ENCODE results near the gene IDNK. TPM values are rescaled to one million over a fixed set of nuclear protein-coding genes. Genes with fewer than 3 reads are reported as not detected.

The IDNK gene
- total and polyA plus RNA-seq, 2 experiments from 2014 or later, result 1.6 to 5.9 TPM

- no peak overlapping the region for H3K4me2 ChIP-seq (ENCODE audit: unreplicated experiment)
- no peaks in the 10 kb centered on the region for H3K9me3 ChIP-seq (ENCODE audit: low read depth)
- 0 out of 2 replicates have a peak, but pooled peaks cover 4% of the 10 kb centered on the region for H3K4me1 ChIP-seq (ENCODE audit: insufficient read depth)
- H3K36me3 ChIP-seq (ENCODE audit: low read depth), result no peaks in the 10 kb centered on the region
- no peak overlapping the region for H3K4me3 ChIP-seq
- peak; percentile 70 for DNase-seq
- no peaks in the 10 kb centered on the region for H3K27me3 ChIP-seq (replicated peaks; ENCODE audit: insufficient read depth)
- 0 out of 2 replicates have a peak overlapping the region, but pooled peaks have one; percentile 22 for H2AFZ ChIP-seq
- 0 out of 2 replicates have a peak, but pooled peaks cover 4% of the 10 kb centered on the region for H3F3A ChIP-seq (ENCODE audit: insufficient read depth)
- H3K9me2 ChIP-seq (ENCODE audit: insufficient read depth), result no peaks in the 10 kb centered on the region
- no peaks in the 10 kb centered on the region for H3K79me2 ChIP-seq (ENCODE audit: insufficient read depth)
- WGBS, 2 experiments (ENCODE audit: low coverage in 1 of 2, low lambda C conversion rate in 2 of 2, missing lambda C conversion rate in 2 of 2), result 23 to 30% methylated on average over 7 of the region's 7 CpGs
- in situ Hi-C loops (cut with MboI), result no loop called here
- no peak overlapping the region for H3K9ac ChIP-seq
- H4K20me1 ChIP-seq (ENCODE audit: insufficient read depth), result no peaks in the 10 kb centered on the region
- TF ChIP-seq EZH2 (IDR thresholded peaks at IDR 0.05; ENCODE audit: insufficient read depth, poor library complexity, severe bottlenecking), result no peak
- TF ChIP-seq EZH2phosphoT487 (IDR thresholded peaks at IDR 0.05; ENCODE audit: insufficient read depth, low read depth), result no peak
- H3K27ac ChIP-seq, result no peak overlapping the region
Measured at GRCh38 chr9:83620841-83621636, 1.9 kb upstream of the IDNK start.

- Histone ChIP-seq H3K36me3 (ENCODE audit: low read depth) (no peaks in the 10 kb centered on the region), H3K79me2 (ENCODE audit: insufficient read depth) (no peaks in the 10 kb centered on the region), H3K9me2 (ENCODE audit: insufficient read depth) (no peaks in the 10 kb centered on the region), H3K9ac (peak overlapping the region; percentile 85), H4K20me1 (ENCODE audit: insufficient read depth) (no peaks in the 10 kb centered on the region), H3K27me3 (replicated peaks; ENCODE audit: insufficient read depth) (no peaks in the 10 kb centered on the region), H3K27ac (peak overlapping the region; percentile 40), H3F3A (ENCODE audit: insufficient read depth) (0 out of 2 replicates have a peak, but pooled peaks cover 4% of the 10 kb centered on the region), H3K4me2 (ENCODE audit: unreplicated experiment) (peak overlapping the region; percentile 88), H3K4me3 (peak overlapping the region; percentile 83), H3K9me3 (ENCODE audit: low read depth) (no peaks in the 10 kb centered on the region), H3K4me1 (ENCODE audit: insufficient read depth) (0 out of 2 replicates have a peak, but pooled peaks cover 4% of the 10 kb centered on the region), H2AFZ (peak overlapping the region; percentile 96)
- peak; percentile 24 for DNase-seq
- in situ Hi-C loops (cut with MboI), result no loop called here
- WGBS, 2 experiments (ENCODE audit: low coverage in 1 of 2, low lambda C conversion rate in 2 of 2, missing lambda C conversion rate in 2 of 2), result 1 to 3% methylated on average over 19 to 21 of the region's 21 CpGs
- TF ChIP-seq EZH2 (IDR thresholded peaks at IDR 0.05; ENCODE audit: insufficient read depth, poor library complexity, severe bottlenecking) (no peak), EZH2phosphoT487 (IDR thresholded peaks at IDR 0.05; ENCODE audit: insufficient read depth, low read depth) (no peak)
Measured at GRCh38 chr9:83622433-83622938, 457 bp upstream of the IDNK start.

- Histone ChIP-seq H3K9ac (peak overlapping the region; percentile 85), H3K36me3 (ENCODE audit: low read depth) (no peaks in the 10 kb centered on the region), H3K4me3 (peak overlapping the region; percentile 83), H3K4me1 (ENCODE audit: insufficient read depth) (0 out of 2 replicates have a peak, but pooled peaks cover 4% of the 10 kb centered on the region), H3F3A (ENCODE audit: insufficient read depth) (0 out of 2 replicates have a peak, but pooled peaks cover 4% of the 10 kb centered on the region), H4K20me1 (ENCODE audit: insufficient read depth) (no peaks in the 10 kb centered on the region), H2AFZ (peak overlapping the region; percentile 96), H3K79me2 (ENCODE audit: insufficient read depth) (no peaks in the 10 kb centered on the region), H3K27me3 (replicated peaks; ENCODE audit: insufficient read depth) (no peaks in the 10 kb centered on the region), H3K9me2 (ENCODE audit: insufficient read depth) (no peaks in the 10 kb centered on the region), H3K9me3 (ENCODE audit: low read depth) (no peaks in the 10 kb centered on the region), H3K27ac (peak overlapping the region; percentile 40), H3K4me2 (ENCODE audit: unreplicated experiment) (peak overlapping the region; percentile 88)
- no peak for DNase-seq
- in situ Hi-C loops (cut with MboI), result no loop called here
- whole genome bisulfite sequencing, 2 experiments (ENCODE audit: low coverage in 1 of 2, low lambda C conversion rate in 2 of 2, missing lambda C conversion rate in 2 of 2), result 9 to 12% methylated on average over 5 of the region's 5 CpGs
- TF ChIP-seq EZH2phosphoT487 (IDR thresholded peaks at IDR 0.05; ENCODE audit: insufficient read depth, low read depth) (no peak), EZH2 (IDR thresholded peaks at IDR 0.05; ENCODE audit: insufficient read depth, poor library complexity, severe bottlenecking) (no peak)
Measured at GRCh38 chr9:83623679-83624076, 735 bp downstream of the IDNK start.

- in situ Hi-C loops (cut with MboI), result loop anchor here (25.0 kb wide), 1 partner anchor 287 kb away; the partner anchor contains the start of gene KIF27
- WGBS, 2 experiments (ENCODE audit: low coverage in 1 of 2, low lambda C conversion rate in 2 of 2, missing lambda C conversion rate in 2 of 2), result 76 to 78% methylated on average over 3 of the region's 3 CpGs
Measured at GRCh38 chr9:83625178-83625577, 2.2 kb downstream of the IDNK start.

More at GRCh38 chr9:83625178-83625577, 2.2 kb downstream of the IDNK start:
- no peaks in the 10 kb centered on the region for H3K27me3 ChIP-seq (replicated peaks; ENCODE audit: insufficient read depth)
- H4K20me1 ChIP-seq (ENCODE audit: insufficient read depth), result no peaks in the 10 kb centered on the region
- peak; percentile 14 for DNase-seq
- no peak overlapping the region for H2AFZ ChIP-seq
- H3K9me2 ChIP-seq (ENCODE audit: insufficient read depth), result no peaks in the 10 kb centered on the region
- 0 out of 2 replicates have a peak, but pooled peaks cover 4% of the 10 kb centered on the region for H3K4me1 ChIP-seq (ENCODE audit: insufficient read depth)
- H3K79me2 ChIP-seq (ENCODE audit: insufficient read depth), result no peaks in the 10 kb centered on the region
- no peak overlapping the region for H3K9ac ChIP-seq
- H3K4me3 ChIP-seq, result no peak overlapping the region
- no peak overlapping the region for H3K27ac ChIP-seq
- no peak overlapping the region for H3K4me2 ChIP-seq (ENCODE audit: unreplicated experiment)
- 0 out of 2 replicates have a peak, but pooled peaks cover 4% of the 10 kb centered on the region for H3F3A ChIP-seq (ENCODE audit: insufficient read depth)
- H3K9me3 ChIP-seq (ENCODE audit: low read depth), result no peaks in the 10 kb centered on the region
- no peaks in the 10 kb centered on the region for H3K36me3 ChIP-seq (ENCODE audit: low read depth)
- TF ChIP-seq EZH2phosphoT487 (IDR thresholded peaks at IDR 0.05; ENCODE audit: insufficient read depth, low read depth), result no peak
- TF ChIP-seq EZH2 (IDR thresholded peaks at IDR 0.05; ENCODE audit: insufficient read depth, poor library complexity, severe bottlenecking), result no peak

Data from GM23248 (cell line).